Spleen (tissue), 11 donors: ENCODE data around the gene LMF1. TPM values are rescaled to one million over a fixed set of nuclear protein-coding genes. Genes with fewer than 3 reads are reported as not detected.
"Not testable (repeated sequence)": the region's sequence is repeated elsewhere in the genome, so short reads cannot be mapped to it uniquely, and the experiment has no call there.

ENCODE experiments used
- DNase-seq: peaks from one replicate; pipeline ENCODE4 v3.0.0-alpha.2; 2020
- H3K27ac ChIP-seq, 8 donors: fragments of 200-600 bp; sonication (generic) in 7 of 8; 1 replicate in 4 of 8; 2 replicates in 4 of 8; pipeline versions ENCODE4 v1.5.0 to v1.8.0; 2016 to 2021; ENCODE audit warnings: inconsistent platforms in 4 of 8, mild to moderate bottlenecking in 4 of 8, moderate library complexity in 1 of 8
- H3K27me3 ChIP-seq, 7 donors: fragments of 200-600 bp; sonication (generic) in 6 of 7; replicated peaks in 1 of 7; 1 replicate in 4 of 7; 2 replicates in 3 of 7; pipeline versions ENCODE4 v1.5.0 to v1.8.0; 2016 to 2021; ENCODE audit warnings: inconsistent platforms in 3 of 7, mild to moderate bottlenecking in 1 of 7
- H3K36me3 ChIP-seq, 6 donors: fragments of 200-600 bp; sonication (generic) in 5 of 6; 1 replicate in 4 of 6; 2 replicates in 2 of 6; pipeline versions ENCODE4 v1.5.0 to v1.8.0; 2016 to 2021; ENCODE audit warnings: inconsistent platforms in 2 of 6
- H3K4me1 ChIP-seq, 6 donors: fragments of 200-600 bp; sonication (generic) in 5 of 6; 1 replicate in 3 of 6; 2 replicates in 3 of 6; pipeline versions ENCODE4 v1.5.0 to v1.8.0; 2016 to 2021; ENCODE audit warnings: inconsistent platforms in 3 of 6
- H3K4me3 ChIP-seq, 8 donors: fragments of 200-600 bp; sonication (generic) in 7 of 8; 1 replicate in 4 of 8; 2 replicates in 4 of 8; pipeline versions ENCODE4 v1.5.0 to v1.8.0; 2016 to 2021; ENCODE audit warnings: inconsistent platforms in 4 of 8, mild to moderate bottlenecking in 4 of 8, moderate library complexity in 2 of 8
- H3K9me3 ChIP-seq, 8 donors: fragments of 200-600 bp; sonication (generic) in 7 of 8; 1 replicate in 4 of 8; 2 replicates in 4 of 8; pipeline versions ENCODE4 v1.5.0 to v1.8.0; 2016 to 2021; ENCODE audit warnings: inconsistent platforms in 4 of 8
- POLR2A ChIP-seq, 3 donors: fragments of 450-650 bp; IDR thresholded peaks; one replicate each; pipeline ENCODE4 v1.5.1; 2017; ENCODE audit warnings: antibody characterized with exemption in 3 of 3, mild to moderate bottlenecking in 1 of 3
- POLR2AphosphoS5 ChIP-seq, 3 donors: sonication (generic); formaldehyde crosslinking; IDR thresholded peaks; one replicate each; pipeline ENCODE4 v1.5.1; 2017; ENCODE audit warnings: antibody characterized with exemption in 3 of 3
- WGBS, 5 donors: extraction: QIAGEN DNeasy Blood & Tissue Kit in 3 of 5; methylation state at CpG; one replicate each; pipeline versions ENCODE4 v1.1.5 to v1.1.7; 2013 to 2018; 5-methylcytosine and 5-hydroxymethylcytosine counted together
- intact Hi-C: fragments of 100-400 bp; cut with DNase I; formaldehyde crosslinking; loops from one replicate; pipeline ENCODE4 v1.15.0; 2023; ENCODE audit warnings: low total_unique reads
- polyA plus RNA-seq, 3 donors: library from polyadenylated mRNA; stranded (reverse); fragments of 200-250 nt; gene quantifications; one replicate each; pipeline ENCODE4 v1.2.1, GENCODE V29; 2013
- total RNA-seq, 7 donors: library from RNA; depleted of rRNA in 3 of 7; stranded (reverse); fragments of >200 nt in 3 of 7; fragmentation: NEBNext Ultra II Directional in 4 of 7; extraction: Animal tissue kit (Norgen Biotek cat#: 25700) in 4 of 7; gene quantifications; one replicate each; pipeline versions ENCODE4 v1.1.0 to v1.2.1, GENCODE V29; 2016 to 2021
- TF ChIP-seq, protein P1 (sequence below), 11 experiments: fragments of 200-600 bp in 7 of 11; fragments of 450-650 bp in 4 of 11; sonication (generic) in 4 of 11; IDR thresholded peaks in 8 of 11; conservative IDR thresholded peaks in 3 of 11; 1 replicate in 7 of 11; 2 replicates in 4 of 11; pipeline versions ENCODE4 v1.4.0 to v1.8.0; 2016 to 2021; ENCODE audit warnings: antibody characterized with exemption in 11 of 11, inconsistent platforms in 4 of 11, mild to moderate bottlenecking in 1 of 11
- donor health status: healthy with polysubstance abuse.
- donor health status: DM: no; HTN: no; CAD: no; lungs with moderate emphysema.
- donor health status: DM: no; HTN: no; CAD: no.
- donor health status: Bipolar disorder and iron deficiency.
- donor health status: healthy.
- donor health status: DM: no; HTN: no; CAD: no.
- donor health status: DM: yes; HTN: yes; CAD: no.

Gene LMF1
- total and polyA plus RNA-seq, 10 donors, result 10.4 to 57.6 (median 32.5) TPM

DNA sequence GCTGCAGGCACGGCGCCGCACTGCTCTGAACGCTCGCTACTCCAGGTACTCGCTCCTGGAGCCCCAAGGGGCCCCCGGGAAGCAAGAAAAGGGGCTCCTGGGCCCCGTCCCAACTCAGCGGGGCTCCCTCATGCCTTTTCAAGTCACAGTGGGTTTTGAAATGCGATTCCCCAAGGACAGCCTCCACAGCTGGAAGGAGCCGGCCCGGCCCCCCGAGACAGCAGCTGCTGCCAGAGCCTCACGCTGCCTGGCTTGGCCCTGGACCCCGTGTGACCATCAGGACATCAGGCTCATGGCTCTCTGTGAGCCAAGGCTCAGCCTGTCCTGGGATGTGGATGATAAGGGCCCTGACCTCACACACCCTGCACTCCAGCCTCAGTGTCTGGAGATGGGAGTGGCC is 80.6 kb downstream of the LMF1 start:
- Histone ChIP-seq H3K36me3 (peaks cover 0 to 68% (median 18%) of the 10 kb centered on the region in 6 donors), H3K9me3 (peaks cover 0 to 11% (median 10%) of the 10 kb centered on the region in 8 donors), H3K27ac (no peak overlapping the region), H3K27me3 (no peaks in the 10 kb centered on the region), H3K4me3 (no peak overlapping the region), H3K4me1 (peaks cover 0 to 8% (median 0%) of the 10 kb centered on the region in 6 donors)
- intact Hi-C loops, result no loop called here
- no peak for DNase-seq
- WGBS, 5 donors, result 85 to 89% (median 87%) methylated on average over 11 to 15 of the region's 15 CpGs; no CpG with 5 or more reads in 1 of the 5 donors
- no peak for TF ChIP-seq POLR2AphosphoS5 (IDR thresholded peaks at IDR 0.05)
- TF ChIP-seq, protein P1, sequence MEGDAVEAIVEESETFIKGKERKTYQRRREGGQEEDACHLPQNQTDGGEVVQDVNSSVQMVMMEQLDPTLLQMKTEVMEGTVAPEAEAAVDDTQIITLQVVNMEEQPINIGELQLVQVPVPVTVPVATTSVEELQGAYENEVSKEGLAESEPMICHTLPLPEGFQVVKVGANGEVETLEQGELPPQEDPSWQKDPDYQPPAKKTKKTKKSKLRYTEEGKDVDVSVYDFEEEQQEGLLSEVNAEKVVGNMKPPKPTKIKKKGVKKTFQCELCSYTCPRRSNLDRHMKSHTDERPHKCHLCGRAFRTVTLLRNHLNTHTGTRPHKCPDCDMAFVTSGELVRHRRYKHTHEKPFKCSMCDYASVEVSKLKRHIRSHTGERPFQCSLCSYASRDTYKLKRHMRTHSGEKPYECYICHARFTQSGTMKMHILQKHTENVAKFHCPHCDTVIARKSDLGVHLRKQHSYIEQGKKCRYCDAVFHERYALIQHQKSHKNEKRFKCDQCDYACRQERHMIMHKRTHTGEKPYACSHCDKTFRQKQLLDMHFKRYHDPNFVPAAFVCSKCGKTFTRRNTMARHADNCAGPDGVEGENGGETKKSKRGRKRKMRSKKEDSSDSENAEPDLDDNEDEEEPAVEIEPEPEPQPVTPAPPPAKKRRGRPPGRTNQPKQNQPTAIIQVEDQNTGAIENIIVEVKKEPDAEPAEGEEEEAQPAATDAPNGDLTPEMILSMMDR (IDR thresholded peaks at IDR 0.05 in 8 of 11, conservative IDR thresholded peaks at IDR 0.05 in 3 of 11), result no peak
- TF ChIP-seq POLR2A (IDR thresholded peaks at IDR 0.05), result no peak

DNA sequence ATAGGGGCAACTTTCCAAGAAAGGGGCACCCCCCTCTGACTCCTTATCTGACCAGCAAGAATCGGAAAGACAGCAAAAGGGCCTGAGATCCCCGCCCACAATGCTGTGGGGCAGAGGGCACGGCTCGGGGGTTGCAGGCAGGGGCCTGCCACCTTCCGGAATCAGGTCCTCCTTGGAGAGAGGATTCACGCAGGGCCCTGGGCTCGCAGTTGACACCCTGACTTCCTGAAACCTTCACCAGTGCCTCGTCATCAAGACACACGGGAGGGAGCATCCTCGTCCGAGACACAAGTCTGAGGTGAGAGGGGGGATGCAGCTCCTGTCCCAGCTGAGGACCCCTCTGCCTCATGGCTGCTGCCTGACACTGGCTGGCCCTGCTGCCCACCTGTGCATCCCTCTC is 81.2 kb downstream of the LMF1 start:
- no peak for DNase-seq

DNA sequence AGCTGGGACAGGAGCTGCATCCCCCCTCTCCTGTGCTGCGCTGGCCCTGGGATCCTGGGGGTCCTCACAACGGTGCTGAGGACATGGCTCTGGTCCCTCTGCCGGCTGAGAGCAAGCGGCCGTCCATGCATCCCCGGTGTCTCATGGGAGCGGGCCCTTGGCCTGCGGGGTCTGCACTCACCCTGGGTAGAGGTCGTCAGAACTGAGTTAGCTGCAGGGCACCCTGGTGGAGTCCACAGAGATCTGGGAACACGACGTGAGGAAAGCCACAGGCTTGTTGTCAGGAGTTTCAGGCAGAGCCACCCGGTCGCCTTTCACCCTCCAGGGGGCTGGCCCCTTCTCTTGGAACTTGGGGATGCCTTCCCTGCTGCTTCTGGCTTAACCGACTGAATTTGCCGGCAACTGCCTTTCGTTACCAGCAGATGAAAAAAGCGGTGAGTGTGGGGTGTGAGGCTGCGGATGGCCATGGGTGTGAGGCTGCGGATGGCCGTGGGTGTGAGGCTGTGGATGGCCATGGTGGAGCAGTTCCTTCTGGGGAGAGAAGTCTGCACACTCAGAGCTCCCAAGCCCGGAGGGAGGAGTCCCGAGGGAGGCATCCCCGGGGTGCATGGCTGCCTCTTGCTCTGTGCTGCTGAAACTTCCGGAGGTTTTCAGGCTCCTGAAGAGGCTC is 81.7 kb downstream of the LMF1 start:
- 87 to 97% (median 91%) methylated on average over 12 to 24 of the region's 24 CpGs for WGBS, 5 donors
- TF ChIP-seq, protein P1 (IDR thresholded peaks at IDR 0.05 in 8 of 11, conservative IDR thresholded peaks at IDR 0.05 in 3 of 11), result no peak
- TF ChIP-seq POLR2A (IDR thresholded peaks at IDR 0.05), result no peak
- TF ChIP-seq POLR2AphosphoS5 (IDR thresholded peaks at IDR 0.05), result no peak
- peaks cover 0 to 78% (median 23%) of the 10 kb centered on the region in 6 donors for H3K36me3 ChIP-seq
- H3K9me3 ChIP-seq, result peaks cover 9 to 23% (median 22%) of the 10 kb centered on the region in 8 donors
- intact Hi-C loops, result no loop called here
- H3K27me3 ChIP-seq, result no peaks in the 10 kb centered on the region
- H3K4me3 ChIP-seq, result no peak overlapping the region
- peaks cover 0 to 8% (median 0%) of the 10 kb centered on the region in 6 donors for H3K4me1 ChIP-seq
- H3K27ac ChIP-seq, result no peak overlapping the region
- no peak for DNase-seq

More for the DNA sequence above, 81.2 kb downstream of the LMF1 start:
- H3K4me3 ChIP-seq, result no peak overlapping the region
- peaks cover 4 to 17% (median 16%) of the 10 kb centered on the region in 8 donors for H3K9me3 ChIP-seq
- H3K27ac ChIP-seq, result no peak overlapping the region
- 80 to 94% (median 86%) methylated on average over 9 to 11 of the region's 11 CpGs for WGBS, 5 donors
- intact Hi-C loops, result no loop called here
- TF ChIP-seq, protein P1 (IDR thresholded peaks at IDR 0.05 in 8 of 11, conservative IDR thresholded peaks at IDR 0.05 in 3 of 11), result no peak
- TF ChIP-seq POLR2AphosphoS5 (IDR thresholded peaks at IDR 0.05) (no peak), POLR2A (IDR thresholded peaks at IDR 0.05) (no peak)
- peaks cover 0 to 72% (median 21%) of the 10 kb centered on the region in 6 donors for H3K36me3 ChIP-seq
- peaks cover 0 to 8% (median 0%) of the 10 kb centered on the region in 6 donors for H3K4me1 ChIP-seq
- H3K27me3 ChIP-seq, result no peaks in the 10 kb centered on the region

DNA sequence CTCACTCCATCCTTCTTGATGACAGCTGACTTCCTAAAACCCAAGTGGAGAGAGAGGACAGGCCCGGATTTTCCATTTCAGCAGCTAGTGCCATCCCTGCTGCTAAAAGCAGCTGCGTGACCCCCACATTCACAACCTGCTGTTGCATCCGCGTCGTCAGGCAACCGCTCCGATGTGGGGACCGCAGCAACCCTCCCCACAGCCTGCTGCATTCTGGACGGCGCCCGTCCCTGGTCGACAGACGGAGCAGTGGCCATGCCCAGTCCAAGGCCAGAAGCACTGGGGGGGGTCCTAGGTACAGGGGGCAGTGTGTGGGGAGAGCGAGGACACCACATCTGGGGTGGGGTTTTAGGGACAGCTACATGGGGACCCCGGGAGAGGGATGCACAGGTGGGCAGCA is 82.3 kb downstream of the LMF1 start:
- WGBS, 5 donors, result 92 to 95% (median 93%) methylated on average over 13 to 15 of the region's 15 CpGs

More for the DNA sequence above, 82.3 kb downstream of the LMF1 start:
- H3K27ac ChIP-seq, H3K4me3 ChIP-seq, H3K4me1 ChIP-seq, H3K27me3 ChIP-seq, intact Hi-C loops, DNase-seq: not testable (repeated sequence)
- Histone ChIP-seq H3K36me3 (peaks cover 0 to 80% (median 23%) of the 10 kb centered on the region in 6 donors), H3K9me3 (peaks cover 9 to 29% (median 27%) of the 10 kb centered on the region in 8 donors)
